GM12874 (cell line): ENCODE measurements around the gene PDZD2.

Experiments used
- TF ChIP-seq, protein P1 (sequence below): IDR thresholded peaks from 2 replicates; pipeline ENCODE4 v1.5.1; 2011; ENCODE audit warnings: low read depth, mild to moderate bottlenecking, control low read depth, low read length, moderate library complexity; ENCODE audit not compliant: insufficient read depth

The PDZD2 gene

GRCh38 chr5:32066448-32066847, 427.5 kb downstream of the PDZD2 start:
- TF ChIP-seq, protein P1, sequence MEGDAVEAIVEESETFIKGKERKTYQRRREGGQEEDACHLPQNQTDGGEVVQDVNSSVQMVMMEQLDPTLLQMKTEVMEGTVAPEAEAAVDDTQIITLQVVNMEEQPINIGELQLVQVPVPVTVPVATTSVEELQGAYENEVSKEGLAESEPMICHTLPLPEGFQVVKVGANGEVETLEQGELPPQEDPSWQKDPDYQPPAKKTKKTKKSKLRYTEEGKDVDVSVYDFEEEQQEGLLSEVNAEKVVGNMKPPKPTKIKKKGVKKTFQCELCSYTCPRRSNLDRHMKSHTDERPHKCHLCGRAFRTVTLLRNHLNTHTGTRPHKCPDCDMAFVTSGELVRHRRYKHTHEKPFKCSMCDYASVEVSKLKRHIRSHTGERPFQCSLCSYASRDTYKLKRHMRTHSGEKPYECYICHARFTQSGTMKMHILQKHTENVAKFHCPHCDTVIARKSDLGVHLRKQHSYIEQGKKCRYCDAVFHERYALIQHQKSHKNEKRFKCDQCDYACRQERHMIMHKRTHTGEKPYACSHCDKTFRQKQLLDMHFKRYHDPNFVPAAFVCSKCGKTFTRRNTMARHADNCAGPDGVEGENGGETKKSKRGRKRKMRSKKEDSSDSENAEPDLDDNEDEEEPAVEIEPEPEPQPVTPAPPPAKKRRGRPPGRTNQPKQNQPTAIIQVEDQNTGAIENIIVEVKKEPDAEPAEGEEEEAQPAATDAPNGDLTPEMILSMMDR = no peak

GRCh38 chr5:32067774-32068470, 429.0 kb downstream of the PDZD2 start:
- TF ChIP-seq, protein P1 = no peak

- TF ChIP-seq, protein P1 = no peak
Observed at GRCh38 chr5:32068561-32068960, 429.6 kb downstream of the PDZD2 start.

DNA sequence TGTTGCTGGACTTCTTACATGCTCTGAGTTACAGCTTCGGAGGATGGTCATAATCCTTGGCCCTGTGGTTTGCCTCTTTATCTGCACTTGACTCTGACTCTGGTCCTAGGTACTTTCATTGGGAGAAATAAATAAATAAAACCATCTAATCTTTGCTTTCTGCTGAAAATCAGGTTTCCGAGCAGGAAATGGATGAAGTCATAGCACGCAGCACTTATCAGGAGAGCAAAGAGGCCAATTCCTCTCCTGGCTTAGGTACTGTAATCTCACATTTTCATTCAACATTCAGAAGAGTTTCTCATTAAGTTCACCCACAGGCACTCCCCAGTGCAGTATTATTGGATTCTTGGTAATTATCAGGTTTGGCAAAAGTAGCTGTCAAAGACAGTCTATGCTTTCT, 430.5 kb downstream of the PDZD2 start:
- TF ChIP-seq, protein P1 = no peak

DNA sequence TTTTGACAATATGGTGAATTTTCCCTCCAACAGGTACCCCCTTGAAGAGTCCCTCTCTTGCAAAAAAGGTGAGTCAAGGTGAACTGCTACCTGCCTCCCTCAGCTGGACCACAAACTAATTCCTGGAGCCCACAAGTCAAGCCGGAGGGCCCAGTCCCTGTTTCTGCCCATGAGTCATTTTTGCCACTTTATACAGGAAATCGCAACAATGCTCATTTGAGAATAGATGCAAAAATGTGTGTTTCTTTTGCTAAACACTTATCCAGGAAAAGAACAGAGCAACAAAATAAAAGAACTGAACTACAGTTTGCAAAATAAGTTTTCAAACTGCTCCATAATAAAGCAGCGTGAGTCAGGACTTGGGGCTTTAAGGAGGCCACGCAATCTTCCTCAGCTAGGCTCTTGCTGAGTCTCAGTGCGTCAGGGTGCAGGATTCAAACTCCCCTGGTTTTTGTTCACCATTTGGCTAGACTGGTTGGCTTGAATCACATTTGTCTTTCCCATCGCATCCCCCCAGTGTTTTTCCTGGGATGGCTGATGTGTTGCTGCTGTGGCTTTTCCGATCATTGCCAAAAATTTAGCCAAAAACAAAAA, 432.5 kb downstream of the PDZD2 start:
- TF ChIP-seq, protein P1 = no peak

DNA sequence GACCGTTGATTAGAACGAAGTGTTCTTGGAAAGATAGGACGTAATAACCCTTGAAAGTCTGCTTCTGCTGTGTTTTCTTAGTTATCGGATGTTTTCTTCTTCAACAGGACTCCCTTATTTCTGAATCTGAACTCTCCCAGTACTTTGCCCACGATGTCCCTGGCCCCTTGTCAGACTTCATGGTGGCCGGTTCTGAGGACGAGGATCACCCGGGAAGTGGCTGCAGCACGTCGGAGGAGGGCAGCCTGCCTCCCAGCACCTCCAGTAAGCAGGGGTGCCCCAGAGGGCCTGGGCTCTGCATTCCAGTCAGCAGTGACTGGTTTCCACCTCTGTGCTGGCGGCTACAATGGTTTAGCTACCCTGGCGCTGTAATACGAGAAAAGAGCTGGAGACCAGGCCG, 433.1 kb downstream of the PDZD2 start:
- TF ChIP-seq, protein P1 = no peak

DNA sequence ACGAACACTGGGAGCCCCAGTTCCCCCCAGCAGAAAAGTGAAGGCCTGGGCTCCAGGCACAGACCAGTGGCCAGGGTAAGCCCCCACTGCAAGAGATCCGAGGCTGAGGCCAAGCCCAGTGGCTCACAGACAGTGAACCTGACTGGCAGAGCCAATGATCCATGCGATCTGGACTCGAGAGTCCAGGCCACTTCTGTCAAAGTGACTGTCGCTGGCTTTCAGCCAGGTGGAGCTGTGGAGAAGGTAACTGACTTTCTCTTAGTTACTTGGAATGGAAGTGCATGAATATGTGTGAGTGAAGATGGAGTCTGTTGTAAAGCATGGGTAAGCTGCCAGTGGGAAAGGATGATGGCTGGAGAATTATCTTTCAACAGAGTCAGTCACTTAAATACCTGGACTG, 435.5 kb downstream of the PDZD2 start:
- TF ChIP-seq, protein P1 = no peak
